PC-3 (cell line): ENCODE data around the gene PALS1. TPM values are rescaled to one million over a fixed set of nuclear protein-coding genes. Genes with fewer than 3 reads are reported as not detected.
A peak's percentile ranks its signal among the peaks of the same experiment; 100 is the strongest.

Source experiments
- ATAC-seq: fragments of 200-7000 bp; cut with Tn5 transposase; 2 replicates; pipeline ENCODE4 v1.9.1; 2020; ENCODE audit warnings: mild to moderate bottlenecking, moderate library complexity
- BruUV-seq: library from RNA; stranded (reverse); fragments of 400-500 nt; replicated peaks from 2 replicates; lab custom pipeline; 2021; lab: Mats Ljungman, UMichigan
- CTCF ChIA-PET: fragments of 300-600 bp; sonication (Branson Sonifier 250); formaldehyde crosslinking; loops from one replicate; lab custom pipeline; 2022; ENCODE audit warnings: antibody characterized with exemption; lab: Charles Lee
- POLR2A ChIA-PET: fragments of 300-600 bp; sonication (Branson Sonifier 250); formaldehyde crosslinking; loops from one replicate; lab custom pipeline; 2022; ENCODE audit warnings: antibody characterized with exemption; ENCODE audit not compliant: unreplicated experiment; lab: Charles Lee
- DNase-seq: peaks from one replicate; pipeline ENCODE4 v3.0.0-alpha.2; 2015
- H2AFZ ChIP-seq: fragments of 300-600 bp; sonication (generic); 2 replicates; pipeline ENCODE4 v1.6.0; 2016; ENCODE audit warnings: antibody characterized with exemption, low read length
- H3F3A ChIP-seq: fragments of 300-600 bp; sonication (generic); one replicate; pipeline ENCODE4 v1.6.0; 2017; ENCODE audit warnings: antibody characterized with exemption, low read length, control low read depth, mild to moderate bottlenecking; ENCODE audit not compliant: unreplicated experiment
- H3K27ac ChIP-seq: fragments of 300-600 bp; sonication (generic); 2 replicates; pipeline ENCODE4 v1.5.1; 2016; ENCODE audit warnings: mild to moderate bottlenecking, low read length
- H3K27me3 ChIP-seq: fragments of 300-600 bp; sonication (generic); 2 replicates; pipeline ENCODE4 v1.6.1; 2016; ENCODE audit warnings: low read length, mixed read lengths
- H3K36me3 ChIP-seq: fragments of 300-600 bp; sonication (generic); 2 replicates; pipeline ENCODE4 v1.6.1; 2016; ENCODE audit warnings: low read depth, mixed run types, low read length, mixed read lengths
- H3K4me1 ChIP-seq: fragments of 300-600 bp; sonication (generic); 2 replicates; pipeline ENCODE4 v1.5.1; 2016; ENCODE audit warnings: low read length; ENCODE audit not compliant: insufficient read depth
- H3K4me2 ChIP-seq: fragments of 300-600 bp; sonication (generic); 2 replicates; pipeline ENCODE4 v1.6.0; 2016; ENCODE audit warnings: low read length
- H3K4me3 ChIP-seq: fragments of 300-600 bp; sonication (generic); 2 replicates; pipeline ENCODE4 v1.5.1; 2016; ENCODE audit warnings: mild to moderate bottlenecking, low read length, mixed read lengths
- H3K79me2 ChIP-seq: fragments of 300-600 bp; sonication (generic); 2 replicates; pipeline ENCODE4 v1.6.1; 2017; ENCODE audit warnings: low read length, mixed read lengths
- H3K9ac ChIP-seq: fragments of 300-600 bp; sonication (generic); 2 replicates; pipeline ENCODE4 v1.6.0; 2016; ENCODE audit warnings: mild to moderate bottlenecking, low read length
- H3K9me2 ChIP-seq: fragments of 300-600 bp; sonication (generic); replicated peaks from 2 replicates; pipeline ENCODE4 v1.6.1; 2016; ENCODE audit warnings: mixed run types, low read length, mixed read lengths
- H3K9me3 ChIP-seq: fragments of 300-600 bp; sonication (generic); 2 replicates; pipeline ENCODE4 v1.6.1; 2016; ENCODE audit warnings: low read length, mixed read lengths
- H4K20me1 ChIP-seq: fragments of 300-600 bp; sonication (generic); 2 replicates; pipeline ENCODE4 v1.6.1; 2016; ENCODE audit warnings: low read length, mixed read lengths
- EZH2 ChIP-seq: fragments of 300-600 bp; sonication (generic); IDR thresholded peaks from one replicate; pipeline ENCODE4 v1.6.1; 2017; ENCODE audit warnings: antibody characterized with exemption, mild to moderate bottlenecking, low read length; ENCODE audit not compliant: unreplicated experiment
- EZH2phosphoT487 ChIP-seq: fragments of 300-600 bp; sonication (generic); IDR thresholded peaks from 2 replicates; pipeline ENCODE4 v1.6.1; 2018; ENCODE audit warnings: mild to moderate bottlenecking, antibody characterized with exemption, low read length, borderline replicate concordance
- intact Hi-C: fragments of 100-400 bp; cut with micrococcal nuclease; formaldehyde crosslinking; loops from 2 replicates; pipeline ENCODE4 v1.9.0; 2023
- total RNA-seq: library from RNA; depleted of rRNA; stranded (reverse); fragments of >200 nt; gene quantifications from 2 replicates; pipeline ENCODE4 v1.2.3, GENCODE V29; 2014
- TF ChIP-seq, protein P1 (sequence below): fragments of 300-600 bp; sonication (generic); conservative IDR thresholded peaks from 2 replicates; pipeline ENCODE4 v1.5.1; 2017; ENCODE audit warnings: antibody characterized with exemption, low read depth, mild to moderate bottlenecking, low read length

The PALS1 gene
- total RNA-seq, 1 experiment from 2014 or later = 31.5 TPM

GRCh38 chr14:67232066-67232465 lies 9.2 kb upstream of the PALS1 start:
- Histone ChIP-seq H2AFZ (no peak overlapping the region), H3F3A (peaks cover under 1% of the 10 kb centered on the region), H3K27ac (no peak overlapping the region), H3K9me2 (no peaks in the 10 kb centered on the region), H3K4me3 (no peak overlapping the region), H3K4me2 (no peak overlapping the region), H3K27me3 (no peaks in the 10 kb centered on the region), H3K4me1 (peaks cover 9% of the 10 kb centered on the region), H3K79me2 (no peaks in the 10 kb centered on the region), H3K9ac (no peak overlapping the region), H3K36me3 (no peaks in the 10 kb centered on the region), H3K9me3 (no peaks in the 10 kb centered on the region), H4K20me1 (no peaks in the 10 kb centered on the region)
- ATAC-seq (no peak), DNase-seq (no peak)
- intact Hi-C loops = no loop called here
- no TSS peak for BruUV-seq
- TF ChIP-seq EZH2phosphoT487 = no peak
- TF ChIP-seq EZH2 = no peak
- TF ChIP-seq, protein P1, sequence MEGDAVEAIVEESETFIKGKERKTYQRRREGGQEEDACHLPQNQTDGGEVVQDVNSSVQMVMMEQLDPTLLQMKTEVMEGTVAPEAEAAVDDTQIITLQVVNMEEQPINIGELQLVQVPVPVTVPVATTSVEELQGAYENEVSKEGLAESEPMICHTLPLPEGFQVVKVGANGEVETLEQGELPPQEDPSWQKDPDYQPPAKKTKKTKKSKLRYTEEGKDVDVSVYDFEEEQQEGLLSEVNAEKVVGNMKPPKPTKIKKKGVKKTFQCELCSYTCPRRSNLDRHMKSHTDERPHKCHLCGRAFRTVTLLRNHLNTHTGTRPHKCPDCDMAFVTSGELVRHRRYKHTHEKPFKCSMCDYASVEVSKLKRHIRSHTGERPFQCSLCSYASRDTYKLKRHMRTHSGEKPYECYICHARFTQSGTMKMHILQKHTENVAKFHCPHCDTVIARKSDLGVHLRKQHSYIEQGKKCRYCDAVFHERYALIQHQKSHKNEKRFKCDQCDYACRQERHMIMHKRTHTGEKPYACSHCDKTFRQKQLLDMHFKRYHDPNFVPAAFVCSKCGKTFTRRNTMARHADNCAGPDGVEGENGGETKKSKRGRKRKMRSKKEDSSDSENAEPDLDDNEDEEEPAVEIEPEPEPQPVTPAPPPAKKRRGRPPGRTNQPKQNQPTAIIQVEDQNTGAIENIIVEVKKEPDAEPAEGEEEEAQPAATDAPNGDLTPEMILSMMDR = no peak
- ChIA-PET POLR2A (interaction anchor here (0.6 kb wide), 1 partner anchor 38 kb away, joined by 6 read pairs; no protein-coding TSS in a partner anchor), CTCF (no interaction called here)

GRCh38 chr14:67232621-67233020 lies 8.6 kb upstream of the PALS1 start:
- Histone ChIP-seq H3K4me2 (no peak overlapping the region), H3K4me1 (peaks cover 15% of the 10 kb centered on the region), H3K9me2 (no peaks in the 10 kb centered on the region), H3K36me3 (no peaks in the 10 kb centered on the region), H3K27me3 (no peaks in the 10 kb centered on the region), H3K9me3 (no peaks in the 10 kb centered on the region), H3K79me2 (no peaks in the 10 kb centered on the region), H3F3A (peaks cover 4% of the 10 kb centered on the region), H2AFZ (no peak overlapping the region), H3K4me3 (no peak overlapping the region), H3K9ac (no peak overlapping the region), H3K27ac (no peak overlapping the region), H4K20me1 (no peaks in the 10 kb centered on the region)
- ChIA-PET POLR2A (interaction anchor here (0.6 kb wide), 1 partner anchor 37 kb away, joined by 6 read pairs; no protein-coding TSS in a partner anchor), CTCF (no interaction called here)
- intact Hi-C loops = no loop called here
- TF ChIP-seq EZH2phosphoT487 (no peak), EZH2 (no peak)
- ATAC-seq = no peak
- no peak for DNase-seq
- BruUV-seq = no TSS peak

DNA sequence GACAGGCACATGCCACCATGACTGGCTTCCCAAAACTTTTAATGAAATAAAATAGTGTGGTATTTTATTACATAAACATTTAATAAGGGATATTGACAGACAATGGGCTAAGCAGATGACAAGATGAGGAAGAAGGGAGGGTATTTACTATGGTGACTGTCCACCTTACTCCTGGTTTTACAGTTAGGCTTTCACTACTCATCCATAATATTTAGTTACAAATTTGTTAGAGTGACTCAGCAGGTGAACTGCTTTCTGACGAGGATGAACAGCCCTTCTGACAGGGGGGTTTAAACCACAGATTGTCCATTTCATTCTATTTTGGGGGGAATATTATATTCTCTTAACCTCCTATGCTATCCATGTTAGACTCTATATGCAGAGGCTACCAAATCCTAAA lies 3.6 kb upstream of the PALS1 start:
- ATAC-seq (peak; percentile 16), DNase-seq (peak; percentile 84)
- Histone ChIP-seq H3K79me2 (peaks cover 11% of the 10 kb centered on the region), H3F3A (peaks cover 9% of the 10 kb centered on the region), H3K27ac (peak overlapping the region; percentile 67), H3K27me3 (no peaks in the 10 kb centered on the region), H3K36me3 (no peaks in the 10 kb centered on the region), H3K4me3 (peak overlapping the region; percentile 12; the same call in 1 of the 2 replicates), H4K20me1 (peaks cover 6% of the 10 kb centered on the region), H2AFZ (peak overlapping the region; percentile 25; the same call in 1 of the 2 replicates), H3K9me3 (no peaks in the 10 kb centered on the region), H3K4me1 (peaks cover 23% of the 10 kb centered on the region), H3K9ac (no peak overlapping the region), H3K9me2 (no peaks in the 10 kb centered on the region), H3K4me2 (peak overlapping the region; percentile 67)
- ChIA-PET CTCF (interaction anchor here (0.7 kb wide), 2 partner anchors 14 to 363 kb away, joined by 6 to 8 read pairs; partner anchors contain the start of gene PIGH), POLR2A (no interaction called here)
- intact Hi-C loops = loop anchor here (1.0 kb wide), 2 partner anchors 9 to 16 kb away; no protein-coding TSS in a partner anchor
- TF ChIP-seq, protein P1 = no peak
- TF ChIP-seq EZH2phosphoT487 = no peak
- no peak for TF ChIP-seq EZH2
- BruUV-seq = no TSS peak
